C4-2B (cell line): ENCODE results near the gene LILRB2.

Experiments used
- CTCF ChIP-seq: fragments of 450-650 bp; conservative IDR thresholded peaks from 2 replicates; pipeline ENCODE4 v1.5.1; 2017; ENCODE audit warnings: mild to moderate bottlenecking
- ZFX ChIP-seq: fragments of 450-650 bp; IDR thresholded peaks from 2 replicates; pipeline ENCODE4 v1.6.1; 2017

- no peak for TF ChIP-seq CTCF
- TF ChIP-seq ZFX, result no peak
Measured at GRCh38 chr19:54254195-54254906, 26.6 kb downstream of the LILRB2 start.
